Fibroblast of peridontal ligament (primary cell): ENCODE measurements around the gene MAP3K3.

ENCODE experiments used
- DNase-seq: peaks from one replicate; pipeline ENCODE4 v3.0.0-alpha.2; 2010; ENCODE audit errors: extremely low read depth

Gene MAP3K3

GRCh38 chr17:63622574-63623390 is 565 bp downstream of the MAP3K3 start:
- peak; percentile 38 for DNase-seq

- DNase-seq = no peak
These were observed 1.7 kb downstream of the MAP3K3 start for GRCh38 chr17:63623786-63624530.

- no peak for DNase-seq
These were observed 2.3 kb downstream of the MAP3K3 start for GRCh38 chr17:63624531-63624880.

GRCh38 chr17:63626551-63627180 is 4.4 kb downstream of the MAP3K3 start:
- DNase-seq = peak; percentile 29

GRCh38 chr17:63629627-63630026 is 7.4 kb downstream of the MAP3K3 start:
- no peak for DNase-seq

- DNase-seq = no peak
These were observed 8.8 kb downstream of the MAP3K3 start for GRCh38 chr17:63631062-63631461.

GRCh38 chr17:63631626-63632025 is 9.4 kb downstream of the MAP3K3 start:
- DNase-seq = no peak

GRCh38 chr17:63633742-63634141 is 11.5 kb downstream of the MAP3K3 start:
- no peak for DNase-seq

GRCh38 chr17:63634163-63634562 is 11.9 kb downstream of the MAP3K3 start:
- DNase-seq = no peak

GRCh38 chr17:63634816-63635215 is 12.6 kb downstream of the MAP3K3 start:
- DNase-seq = no peak

GRCh38 chr17:63635290-63635689 is 13.1 kb downstream of the MAP3K3 start:
- no peak for DNase-seq

GRCh38 chr17:63635787-63636186 is 13.6 kb downstream of the MAP3K3 start:
- peak; percentile 15 for DNase-seq

GRCh38 chr17:63639125-63639524 is 16.9 kb downstream of the MAP3K3 start:
- DNase-seq = no peak

- DNase-seq = no peak
These were observed 17.8 kb downstream of the MAP3K3 start for GRCh38 chr17:63640038-63640437.

GRCh38 chr17:63641692-63642448 is 19.7 kb downstream of the MAP3K3 start:
- DNase-seq = peak; percentile 25

GRCh38 chr17:63644846-63645245 is 22.6 kb downstream of the MAP3K3 start:
- DNase-seq = no peak

- DNase-seq = no peak
These were observed 23.7 kb downstream of the MAP3K3 start for GRCh38 chr17:63645775-63646487.

- DNase-seq = no peak
These were observed 24.2 kb downstream of the MAP3K3 start for GRCh38 chr17:63646488-63646806.

GRCh38 chr17:63647065-63647725 is 25.0 kb downstream of the MAP3K3 start:
- peak; percentile 42 for DNase-seq

GRCh38 chr17:63647936-63648335 is 25.7 kb downstream of the MAP3K3 start:
- no peak for DNase-seq

- no peak for DNase-seq
These were observed 27.6 kb downstream of the MAP3K3 start for GRCh38 chr17:63649813-63650212.
